Breast epithelium (tissue), 3 donors: Measurements from ENCODE around the gene CA14.

Source experiments
- CTCF ChIP-seq, 3 donors: fragments of 450-650 bp; IDR thresholded peaks; one replicate each; pipeline ENCODE4 v1.5.1; 2016 to 2017; ENCODE audit warnings: antibody characterized with exemption in 3 of 3, mild to moderate bottlenecking in 3 of 3, moderate library complexity in 3 of 3
- POLR2A ChIP-seq: fragments of 450-650 bp; IDR thresholded peaks from one replicate; pipeline ENCODE4 v1.6.1; 2016; ENCODE audit warnings: antibody characterized with exemption, mild to moderate bottlenecking, moderate library complexity

GRCh38 chr1:150293433-150294253, 36.1 kb downstream of the CA14 start, which contains the start of gene MRPS21:
- TF ChIP-seq CTCF (IDR thresholded peaks at IDR 0.05) = peak in 1 of 3 donors; percentile 19
- TF ChIP-seq POLR2A = peak; percentile 78
